Measurements from ENCODE around the gene GTF2H1.
A peak's percentile ranks its signal among the peaks of the same experiment; 100 is the strongest.
"Not testable (repeated sequence)": the region's sequence is repeated elsewhere in the genome, so short reads cannot be mapped to it uniquely, and the experiment has no call there.

GTF2H1 gene

DNA sequence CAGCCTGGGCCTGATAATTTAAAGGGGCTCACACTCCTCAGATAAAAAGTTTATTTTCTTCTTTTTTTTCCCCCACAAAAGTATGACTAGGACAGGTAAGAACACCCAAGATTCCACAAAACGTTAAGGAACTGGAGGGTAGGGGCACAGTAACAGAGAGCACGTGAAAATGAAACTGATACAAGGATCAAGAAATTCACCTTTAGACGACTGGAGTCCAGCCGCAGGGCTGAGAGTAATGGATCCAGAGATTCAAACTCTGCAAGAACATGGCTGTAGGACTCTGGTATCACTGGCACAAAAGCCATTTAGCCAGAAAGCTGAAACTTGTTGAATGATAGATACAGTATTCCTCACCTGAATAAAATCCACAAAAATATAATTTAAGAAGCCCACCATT lies 4.8 kb upstream of the GTF2H1 start:
- H3K4me3 ChIP-seq (ENCODE audit: low read depth, low read length) = no peak overlapping the region
- TF ChIP-seq, protein P1, sequence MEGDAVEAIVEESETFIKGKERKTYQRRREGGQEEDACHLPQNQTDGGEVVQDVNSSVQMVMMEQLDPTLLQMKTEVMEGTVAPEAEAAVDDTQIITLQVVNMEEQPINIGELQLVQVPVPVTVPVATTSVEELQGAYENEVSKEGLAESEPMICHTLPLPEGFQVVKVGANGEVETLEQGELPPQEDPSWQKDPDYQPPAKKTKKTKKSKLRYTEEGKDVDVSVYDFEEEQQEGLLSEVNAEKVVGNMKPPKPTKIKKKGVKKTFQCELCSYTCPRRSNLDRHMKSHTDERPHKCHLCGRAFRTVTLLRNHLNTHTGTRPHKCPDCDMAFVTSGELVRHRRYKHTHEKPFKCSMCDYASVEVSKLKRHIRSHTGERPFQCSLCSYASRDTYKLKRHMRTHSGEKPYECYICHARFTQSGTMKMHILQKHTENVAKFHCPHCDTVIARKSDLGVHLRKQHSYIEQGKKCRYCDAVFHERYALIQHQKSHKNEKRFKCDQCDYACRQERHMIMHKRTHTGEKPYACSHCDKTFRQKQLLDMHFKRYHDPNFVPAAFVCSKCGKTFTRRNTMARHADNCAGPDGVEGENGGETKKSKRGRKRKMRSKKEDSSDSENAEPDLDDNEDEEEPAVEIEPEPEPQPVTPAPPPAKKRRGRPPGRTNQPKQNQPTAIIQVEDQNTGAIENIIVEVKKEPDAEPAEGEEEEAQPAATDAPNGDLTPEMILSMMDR (IDR thresholded peaks at IDR 0.05; ENCODE audit: low read depth, low read length) = no peak

DNA sequence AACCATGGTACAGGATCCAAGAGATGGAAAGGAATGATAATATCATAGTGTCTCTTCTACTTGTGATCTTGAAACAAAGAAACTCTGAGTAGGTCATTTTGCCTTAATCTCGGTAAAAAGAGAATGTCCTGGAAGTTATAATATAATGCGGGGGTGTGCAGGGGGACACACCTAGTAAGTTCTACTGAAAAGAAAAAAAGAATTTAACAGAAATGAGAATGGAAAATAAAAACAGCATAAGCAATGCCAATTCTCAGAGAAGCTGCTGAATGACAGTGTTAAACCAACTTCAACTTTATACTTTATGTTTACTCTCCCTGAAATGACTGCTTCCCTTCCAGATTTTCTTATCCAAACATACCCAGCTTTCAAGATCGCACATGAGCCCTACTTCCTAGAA lies 2.5 kb upstream of the GTF2H1 start:
- H3K4me3 ChIP-seq (ENCODE audit: low read depth, low read length) = no peak overlapping the region

DNA sequence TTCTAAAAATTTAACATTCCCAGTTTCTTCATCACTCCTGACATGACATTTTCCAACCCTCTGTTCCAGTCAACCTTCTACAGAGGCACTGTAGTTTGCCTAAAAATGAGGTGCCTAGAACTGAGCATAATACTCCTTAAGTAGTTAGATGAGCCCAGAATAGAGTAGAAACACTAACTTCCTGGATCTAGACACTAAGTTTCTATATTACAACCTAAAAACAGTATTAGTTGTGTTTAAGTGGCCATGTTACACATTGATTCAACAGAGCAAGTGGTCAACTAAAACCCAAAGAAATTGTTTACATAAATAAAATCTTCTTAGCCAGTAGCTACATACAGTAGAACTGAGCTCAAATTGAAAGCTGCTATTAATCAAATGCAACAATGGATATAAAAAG lies 1.8 kb upstream of the GTF2H1 start:
- TF ChIP-seq, protein P1 (IDR thresholded peaks at IDR 0.05; ENCODE audit: low read depth, low read length) = no peak
- peak overlapping the region; percentile 77 for H3K4me3 ChIP-seq (ENCODE audit: low read depth, low read length)

More for the DNA sequence above, 2.5 kb upstream of the GTF2H1 start:
- TF ChIP-seq, protein P1 (IDR thresholded peaks at IDR 0.05; ENCODE audit: low read depth, low read length) = no peak

DNA sequence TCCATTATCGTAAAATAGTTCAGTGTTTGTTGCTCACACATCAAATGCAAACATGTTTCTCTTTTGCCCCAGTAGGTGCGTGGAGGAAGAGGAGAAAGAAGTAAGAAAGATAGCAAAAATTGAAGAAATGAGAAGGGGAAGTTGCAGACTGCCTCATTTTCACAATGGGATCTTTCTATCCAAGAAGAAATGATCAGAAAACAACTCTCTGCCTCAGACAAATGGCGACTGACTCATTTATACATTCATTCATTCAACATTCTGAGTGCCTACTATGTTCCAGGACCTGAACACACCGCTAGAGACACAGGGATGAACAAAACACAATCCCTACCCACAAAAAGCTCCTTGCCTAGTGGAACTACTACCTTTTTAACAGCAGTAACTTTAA lies 794 bp upstream of the GTF2H1 start:
- peak overlapping the region; percentile 77 for H3K4me3 ChIP-seq (ENCODE audit: low read depth, low read length)
- TF ChIP-seq, protein P1 (IDR thresholded peaks at IDR 0.05; ENCODE audit: low read depth, low read length) = no peak

DNA sequence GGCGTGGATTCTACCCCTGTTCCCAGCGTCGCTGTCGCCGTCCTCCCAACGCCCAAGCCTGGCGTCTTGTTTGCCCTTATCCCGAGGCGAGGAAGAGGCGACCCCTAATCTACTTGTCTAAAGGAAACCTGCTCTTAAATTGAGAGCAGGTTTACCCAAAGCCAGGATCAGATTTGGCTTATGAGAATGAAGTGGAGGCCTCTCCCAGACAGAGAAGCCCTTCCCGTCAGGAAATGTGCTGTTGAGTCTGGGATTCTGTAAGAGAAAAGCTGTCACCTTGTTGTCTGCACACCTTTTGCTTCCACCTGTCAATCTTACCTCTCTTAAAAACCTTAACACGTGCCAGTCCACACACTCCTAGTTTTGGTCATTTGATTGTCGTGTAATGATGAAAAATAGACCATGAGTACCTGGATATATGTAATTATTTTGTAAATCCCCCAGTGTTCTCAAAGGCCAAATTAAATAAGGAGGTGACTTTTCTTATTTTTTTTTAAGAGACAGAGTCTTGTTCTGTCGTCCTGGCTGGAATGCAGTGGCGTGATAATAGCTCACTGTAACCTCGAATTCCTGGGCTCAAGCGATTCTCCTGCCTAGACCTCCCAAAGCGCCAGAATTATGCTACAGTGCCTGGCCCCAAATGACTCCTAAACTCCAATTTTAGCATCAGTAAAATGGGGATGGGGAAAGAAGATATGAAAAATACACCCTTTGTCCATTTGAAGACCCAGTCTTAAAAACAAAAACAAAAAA lies 627 bp downstream of the GTF2H1 start:
- H3K4me3 ChIP-seq (ENCODE audit: low read depth, low read length) = peak overlapping the region; percentile 77
- TF ChIP-seq, protein P1 (IDR thresholded peaks at IDR 0.05; ENCODE audit: low read depth, low read length) = no peak

DNA sequence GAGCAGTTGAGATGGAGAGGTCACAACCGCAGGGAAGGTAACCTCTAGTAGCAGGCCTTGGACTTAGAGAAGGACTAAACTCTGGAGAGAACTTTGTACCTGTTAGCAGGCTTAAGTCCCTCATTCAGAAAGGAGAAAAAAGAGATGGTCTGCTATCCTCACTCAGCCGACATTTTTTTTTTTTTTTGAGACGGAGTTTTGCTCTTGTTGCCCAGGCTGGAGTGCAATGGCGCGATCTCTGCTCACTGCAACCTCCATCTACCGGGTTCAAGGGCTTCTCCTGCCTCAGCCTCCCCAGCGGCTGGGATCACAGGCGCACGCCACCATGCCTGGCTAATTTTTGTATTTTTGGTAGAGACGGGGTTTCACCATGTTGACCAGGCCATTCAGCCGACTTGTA lies 1.5 kb downstream of the GTF2H1 start:
- H3K4me3 ChIP-seq (ENCODE audit: low read depth, low read length) = not testable (repeated sequence)

DNA sequence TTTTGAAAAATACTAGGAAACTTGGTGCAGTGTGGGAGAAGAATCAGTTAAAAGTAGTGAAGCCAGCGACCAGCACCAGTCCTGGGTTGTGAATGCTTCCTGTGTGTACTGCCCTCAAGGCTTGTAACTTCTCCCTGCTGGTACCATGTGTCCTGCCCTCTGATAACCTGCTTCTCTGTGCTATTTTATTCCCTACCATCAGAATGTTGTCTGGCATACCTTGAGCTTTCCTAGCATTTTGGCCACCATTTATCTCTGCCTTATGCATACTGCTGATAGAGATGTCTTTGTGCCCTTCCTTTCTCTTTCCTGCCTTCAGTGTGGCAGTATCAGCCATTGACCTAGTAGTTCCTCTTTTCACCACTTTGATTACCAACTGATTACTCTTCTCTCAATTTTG lies 2.0 kb downstream of the GTF2H1 start:
- H3K4me3 ChIP-seq (ENCODE audit: low read depth, low read length) = 0 out of 2 replicates have a peak overlapping the region, but pooled peaks have one; percentile 12
- TF ChIP-seq, protein P1 (IDR thresholded peaks at IDR 0.05; ENCODE audit: low read depth, low read length) = no peak

Data from WI38 (cell line).